Activated CD4-positive, alpha-beta T cell treated with anti-CD3 and anti-CD28 coated beads, Interleukin-2, Interleukin-6, amounts not matched to agents 100 ng/mL and 50 ng/mL, durations not matched to agents 16 hours and 8 hours (primary cell): ENCODE results near the gene TMEM252.

Experiments
- DNase-seq: peaks from one replicate; pipeline ENCODE4 v3.0.0-alpha.2; 2020

The TMEM252 gene

GRCh38 chr9:68495247-68495646 lies 45.4 kb downstream of the TMEM252 start:
- DNase-seq: no peak

- no peak for DNase-seq
These were observed 46.6 kb downstream of the TMEM252 start for GRCh38 chr9:68493958-68494577.

GRCh38 chr9:68493541-68493940 lies 47.1 kb downstream of the TMEM252 start:
- DNase-seq: no peak

- DNase-seq: no peak
These were observed 47.9 kb downstream of the TMEM252 start for GRCh38 chr9:68492806-68493205.

- DNase-seq: no peak
These were observed 51.0 kb downstream of the TMEM252 start for GRCh38 chr9:68489646-68490045.

- no peak for DNase-seq
These were observed 52.6 kb downstream of the TMEM252 start for GRCh38 chr9:68488126-68488525.
